HG03135 (cell line): ENCODE measurements around the gene RBP2.

Experiments used
- ATAC-seq: cut with Tn5 transposase; IDR thresholded peaks from one replicate; pipeline ENCODE4 v1.9.1; 2021; ENCODE audit warnings: mild to moderate bottlenecking, moderate library complexity; ENCODE audit not compliant: unreplicated experiment

Gene RBP2

DNA sequence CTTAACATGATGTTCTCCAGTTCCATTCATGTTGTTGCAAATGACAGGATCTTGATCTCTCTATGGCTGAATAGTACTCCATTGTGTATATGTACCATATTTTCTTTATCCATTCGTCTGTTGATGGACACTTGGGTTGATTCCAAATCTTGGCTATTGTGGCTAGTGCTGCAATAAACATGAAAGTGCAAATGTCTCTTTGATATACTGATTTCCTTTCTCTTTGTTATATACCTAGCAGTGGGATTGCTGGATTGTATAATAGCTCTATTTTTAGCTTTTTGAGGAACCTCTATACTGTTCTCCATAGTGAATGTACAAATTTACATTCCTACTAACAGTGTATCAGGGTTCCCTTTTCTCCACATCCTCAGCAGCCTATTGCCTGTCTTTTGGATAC is 5.9 kb upstream of the RBP2 start:
- no peak for ATAC-seq

DNA sequence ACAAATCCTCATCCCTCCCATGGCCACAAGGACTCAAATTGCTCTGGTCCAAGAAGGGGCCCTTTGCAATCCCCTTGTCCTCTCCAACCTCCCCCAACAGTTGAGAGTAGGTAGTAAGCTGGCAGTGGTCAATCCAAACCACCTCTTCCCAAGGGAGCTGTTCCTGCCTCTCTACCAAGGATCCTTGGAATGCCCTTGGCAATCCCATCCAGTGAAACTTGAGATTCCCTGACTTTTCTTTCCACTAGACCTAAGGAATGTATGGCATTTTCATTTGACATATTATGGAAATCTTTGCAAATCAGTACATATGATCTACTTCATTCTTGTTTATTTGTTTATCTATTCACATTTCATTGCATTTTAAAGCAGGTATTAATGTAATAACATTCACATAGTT is 4.8 kb upstream of the RBP2 start:
- ATAC-seq, result no peak

- no peak for ATAC-seq
Measured at GRCh38 chr3:139480585-139480984, 4.3 kb upstream of the RBP2 start.

DNA sequence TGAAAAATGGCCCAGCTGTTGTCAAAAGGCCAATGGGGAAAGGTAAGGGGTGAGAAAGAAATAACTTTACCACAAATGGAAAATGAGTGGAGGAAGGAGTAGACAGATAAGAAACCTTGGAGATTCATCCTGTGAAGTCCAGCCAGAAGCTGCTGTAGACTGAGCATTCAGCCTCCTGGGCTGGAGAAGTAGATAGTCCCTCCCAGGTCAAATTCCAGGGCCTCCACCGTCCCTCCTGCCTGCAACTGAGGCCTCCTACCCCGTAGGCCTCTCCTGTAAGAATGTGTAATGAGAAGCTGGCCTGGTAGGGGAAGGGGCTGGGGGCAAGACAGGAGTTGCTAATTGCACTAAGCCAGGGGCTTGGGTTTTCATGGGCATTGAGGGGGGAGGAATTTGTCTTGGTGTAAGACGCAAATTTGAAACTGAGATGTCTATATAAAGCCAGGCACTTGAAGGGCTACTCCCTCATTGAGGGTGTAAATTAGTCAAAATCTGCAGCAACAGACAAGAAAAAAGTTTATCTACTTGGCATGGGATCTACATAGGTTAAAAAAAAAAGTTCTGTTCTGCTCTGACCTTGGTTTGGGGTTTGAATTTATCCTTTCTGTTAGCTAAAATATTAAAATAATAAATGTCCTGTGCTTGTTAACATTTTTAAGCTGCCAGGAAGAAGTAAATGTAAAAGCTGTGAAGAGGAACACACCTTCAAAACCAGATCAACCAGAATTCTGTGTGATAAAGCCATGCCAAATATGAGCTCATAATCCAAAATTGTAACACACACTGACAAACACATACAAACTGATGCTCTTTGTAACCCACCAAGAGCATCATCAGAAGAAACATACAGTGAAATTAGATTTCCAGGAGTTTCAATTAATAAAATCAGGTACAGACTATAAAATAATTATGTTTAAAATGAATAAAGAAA is 1.7 kb upstream of the RBP2 start:
- no peak for ATAC-seq

- ATAC-seq, result no peak
Measured at GRCh38 chr3:139473155-139473771, 3.1 kb downstream of the RBP2 start.

DNA sequence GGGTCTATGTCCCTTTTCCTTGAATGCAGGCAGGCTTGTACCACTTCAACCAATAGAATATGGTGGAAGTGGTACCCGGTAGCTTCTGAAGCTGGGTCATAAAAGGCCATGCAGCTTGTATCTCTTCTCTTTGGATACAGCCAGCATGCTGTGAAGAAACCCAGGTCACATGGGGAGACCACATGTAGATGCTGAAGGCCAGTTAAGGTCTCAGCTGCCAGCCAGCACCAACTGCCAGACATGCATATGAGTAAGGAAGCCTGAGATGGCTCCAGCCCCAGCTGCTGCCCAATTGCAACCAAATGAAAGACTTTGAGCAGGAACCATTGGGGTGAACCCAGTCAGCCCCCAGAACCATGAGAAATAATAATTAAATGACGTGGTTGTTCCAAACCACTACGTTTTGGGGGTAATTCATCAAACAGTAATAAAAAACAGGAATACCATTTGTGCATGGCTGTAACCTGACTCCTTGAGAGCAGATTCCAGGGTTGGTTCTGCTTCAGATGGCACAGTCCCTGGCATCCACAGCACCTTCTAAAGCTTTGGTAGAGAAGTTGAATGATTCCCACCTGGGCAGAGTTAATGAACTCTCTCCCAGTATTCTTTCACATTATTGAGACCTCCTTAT is 3.8 kb downstream of the RBP2 start:
- ATAC-seq, result no peak

DNA sequence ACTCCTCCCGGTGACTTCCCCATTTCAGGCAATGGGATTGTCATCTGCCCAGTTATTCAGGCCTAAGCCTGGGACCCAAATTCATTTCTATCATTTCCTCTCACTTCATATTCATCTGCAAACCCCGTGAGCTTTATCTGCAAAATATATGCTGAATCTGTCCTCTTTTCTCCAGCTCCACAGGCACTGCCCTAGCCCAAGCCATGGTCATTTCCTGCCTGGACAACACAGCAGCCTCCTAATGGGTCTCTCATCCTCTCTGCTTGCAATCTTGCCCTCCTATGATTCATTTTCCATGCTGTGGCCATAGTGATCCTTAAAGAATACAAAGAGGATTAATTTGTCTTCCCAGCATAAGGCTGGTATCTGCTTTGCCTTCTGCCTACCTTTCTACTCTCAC is 6.1 kb downstream of the RBP2 start:
- ATAC-seq, result no peak

DNA sequence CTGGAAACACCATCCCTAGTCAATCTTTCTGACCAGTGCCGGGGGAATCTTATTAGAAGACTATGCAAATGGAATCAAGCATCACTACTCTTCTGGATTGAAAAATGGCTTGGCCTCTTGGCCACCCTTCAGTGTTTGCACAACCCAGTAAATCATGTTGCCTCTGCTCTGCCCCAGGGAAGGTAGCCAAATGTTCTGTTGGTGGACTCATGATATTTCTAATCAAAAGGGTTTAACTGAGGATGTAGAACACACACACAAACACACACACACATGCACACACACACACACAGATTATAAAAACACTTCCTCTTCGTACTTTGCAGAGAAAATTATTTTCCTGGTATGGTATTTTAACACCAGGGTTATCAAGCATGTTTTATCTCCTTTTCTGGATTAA is 7.9 kb downstream of the RBP2 start:
- ATAC-seq, result no peak

- no peak for ATAC-seq
Measured at GRCh38 chr3:139466360-139466759, 10.0 kb downstream of the RBP2 start.

GRCh38 chr3:139465636-139466035 is 10.7 kb downstream of the RBP2 start:
- no peak for ATAC-seq

DNA sequence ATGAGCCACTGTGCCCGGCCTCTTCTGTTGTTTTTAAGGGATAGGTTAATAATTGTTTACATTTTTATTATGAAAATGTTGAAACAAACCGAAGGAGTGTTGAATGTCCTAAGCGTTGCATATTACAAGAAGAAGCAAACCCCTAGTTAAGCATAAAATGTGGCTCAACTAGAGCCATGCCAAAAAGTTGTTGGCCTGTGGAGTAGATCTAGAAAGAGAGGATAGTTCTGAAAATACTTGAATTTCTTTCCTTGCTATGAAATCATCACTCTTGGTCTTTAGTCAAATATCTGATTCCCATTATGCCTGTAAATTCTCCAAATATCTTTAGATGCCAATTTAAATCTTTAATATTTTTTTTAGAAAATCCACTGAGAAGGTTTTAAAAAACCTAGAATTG is 12.8 kb downstream of the RBP2 start:
- ATAC-seq, result no peak

DNA sequence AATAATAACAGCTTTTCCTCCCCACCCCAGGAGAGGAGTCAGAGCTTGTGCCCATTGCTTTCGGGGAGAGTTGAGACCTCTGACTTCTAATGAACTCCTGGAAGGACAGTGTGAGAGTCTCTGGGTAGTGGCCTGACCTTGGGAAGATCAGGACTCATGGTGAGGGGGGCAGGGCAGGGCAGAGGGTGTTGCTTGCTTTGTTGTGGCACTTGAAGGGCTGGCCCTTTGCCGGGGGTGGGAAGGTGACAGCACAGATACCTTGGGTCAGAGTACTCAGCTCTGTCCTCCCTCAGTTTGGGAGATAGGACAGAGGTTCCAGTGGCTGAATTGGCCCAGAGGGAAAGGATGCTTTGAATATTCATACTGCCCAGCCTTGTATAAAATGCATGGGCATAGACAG is 15.8 kb downstream of the RBP2 start:
- ATAC-seq, result no peak

DNA sequence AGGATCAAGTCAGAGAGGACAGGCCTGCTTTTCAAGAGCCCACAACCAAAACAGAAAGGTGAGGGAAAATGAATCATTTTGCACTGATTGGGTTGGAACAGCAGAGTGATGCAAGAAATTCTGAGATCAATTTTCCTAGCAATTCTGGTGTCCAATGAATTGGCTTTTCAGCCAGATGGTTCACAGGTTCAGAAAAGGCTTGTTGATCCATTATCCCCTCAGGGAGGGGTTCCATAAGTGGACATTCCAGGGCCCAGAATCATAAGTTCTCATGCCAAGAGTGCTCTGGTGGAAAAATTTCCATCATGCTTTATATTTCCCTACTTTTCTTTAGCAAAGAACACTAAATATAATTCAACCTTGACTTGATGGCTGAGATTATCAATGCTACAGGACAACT is 16.2 kb downstream of the RBP2 start:
- no peak for ATAC-seq

GRCh38 chr3:139458348-139458747 is 18.0 kb downstream of the RBP2 start:
- no peak for ATAC-seq

- ATAC-seq, result no peak
Measured at GRCh38 chr3:139457066-139457465, 19.2 kb downstream of the RBP2 start.

DNA sequence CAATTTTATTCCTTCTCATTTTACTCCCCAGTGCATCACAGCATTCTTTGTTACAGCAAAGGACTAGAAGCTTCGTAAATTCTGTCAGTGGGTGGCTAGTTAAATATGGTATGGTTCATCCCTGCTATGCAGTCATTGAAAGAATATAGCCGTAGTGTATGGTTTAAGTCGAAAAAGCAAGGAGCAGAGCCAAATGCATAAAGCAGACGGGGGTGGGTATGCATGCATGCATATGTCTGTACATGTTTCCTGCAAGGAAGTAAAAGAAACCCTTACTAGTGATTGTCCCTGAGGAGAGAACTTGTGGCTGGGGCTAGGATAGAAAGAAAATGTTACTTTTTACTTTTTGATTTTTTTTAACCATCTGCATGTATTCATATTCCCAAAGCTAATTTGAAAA is 19.9 kb downstream of the RBP2 start:
- no peak for ATAC-seq

GRCh38 chr3:139455855-139456254 is 20.5 kb downstream of the RBP2 start:
- no peak for ATAC-seq

DNA sequence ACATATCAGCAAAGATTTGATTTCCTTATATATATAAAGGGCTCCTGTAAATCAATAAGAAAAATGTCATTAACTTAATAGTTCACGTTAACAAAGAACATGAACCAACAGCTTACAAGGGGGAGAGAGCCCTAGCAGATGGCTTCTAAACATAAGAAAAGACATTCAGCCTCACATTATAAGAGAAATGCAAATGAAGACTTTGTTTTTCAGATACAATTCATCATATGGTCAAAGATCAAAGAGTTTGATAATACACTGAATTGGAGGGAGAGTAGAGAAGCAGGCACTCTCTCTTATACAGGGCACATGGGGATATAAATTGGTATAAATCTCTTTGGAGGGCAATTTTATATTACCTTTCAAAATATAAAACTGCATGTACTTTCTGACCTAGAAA is 21.1 kb downstream of the RBP2 start:
- ATAC-seq, result no peak

- no peak for ATAC-seq
Measured at GRCh38 chr3:139454346-139454745, 22.0 kb downstream of the RBP2 start.

DNA sequence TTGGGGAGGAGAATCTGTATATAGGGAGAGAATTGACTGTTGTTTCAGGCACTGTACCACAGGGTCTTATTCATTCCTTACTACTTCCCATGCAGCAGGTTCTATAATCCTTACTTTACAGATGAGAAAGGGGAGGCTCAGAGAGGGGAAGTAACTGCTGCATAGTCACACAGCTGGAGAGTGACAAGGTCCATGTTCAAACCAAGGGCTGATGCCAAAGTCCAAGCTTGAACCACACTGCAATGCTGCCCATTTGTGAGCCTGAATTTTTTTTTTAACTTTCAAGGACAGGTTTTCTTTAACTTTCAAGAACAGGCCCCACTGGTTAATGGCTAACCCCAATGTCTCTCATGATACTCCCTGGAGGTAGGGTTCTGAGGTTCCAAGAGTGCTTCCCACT is 26.2 kb downstream of the RBP2 start:
- ATAC-seq, result no peak

DNA sequence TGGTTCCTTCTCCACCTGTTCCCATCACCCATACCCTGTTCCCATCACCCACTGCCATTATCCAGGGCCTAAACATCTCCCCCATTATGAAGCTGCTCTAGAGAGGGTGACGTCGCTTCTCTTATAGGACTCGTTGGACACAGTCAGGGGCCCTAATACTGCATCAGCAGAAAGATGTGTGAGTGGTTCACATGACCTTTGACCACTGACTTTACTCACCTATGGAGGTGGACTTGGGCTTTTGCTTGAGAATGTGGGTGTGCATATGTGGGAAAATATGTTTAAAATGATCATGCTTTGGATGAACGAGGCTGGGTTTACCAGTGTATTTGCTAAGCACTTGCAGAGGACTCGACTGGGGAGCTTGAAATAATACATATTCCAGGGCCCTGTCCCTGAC is 26.8 kb downstream of the RBP2 start:
- ATAC-seq, result no peak

- no peak for ATAC-seq
Measured at GRCh38 chr3:139448104-139448503, 28.2 kb downstream of the RBP2 start.
